ENCODE data around the gene ATG2B.

- TF ChIP-seq, protein P1, sequence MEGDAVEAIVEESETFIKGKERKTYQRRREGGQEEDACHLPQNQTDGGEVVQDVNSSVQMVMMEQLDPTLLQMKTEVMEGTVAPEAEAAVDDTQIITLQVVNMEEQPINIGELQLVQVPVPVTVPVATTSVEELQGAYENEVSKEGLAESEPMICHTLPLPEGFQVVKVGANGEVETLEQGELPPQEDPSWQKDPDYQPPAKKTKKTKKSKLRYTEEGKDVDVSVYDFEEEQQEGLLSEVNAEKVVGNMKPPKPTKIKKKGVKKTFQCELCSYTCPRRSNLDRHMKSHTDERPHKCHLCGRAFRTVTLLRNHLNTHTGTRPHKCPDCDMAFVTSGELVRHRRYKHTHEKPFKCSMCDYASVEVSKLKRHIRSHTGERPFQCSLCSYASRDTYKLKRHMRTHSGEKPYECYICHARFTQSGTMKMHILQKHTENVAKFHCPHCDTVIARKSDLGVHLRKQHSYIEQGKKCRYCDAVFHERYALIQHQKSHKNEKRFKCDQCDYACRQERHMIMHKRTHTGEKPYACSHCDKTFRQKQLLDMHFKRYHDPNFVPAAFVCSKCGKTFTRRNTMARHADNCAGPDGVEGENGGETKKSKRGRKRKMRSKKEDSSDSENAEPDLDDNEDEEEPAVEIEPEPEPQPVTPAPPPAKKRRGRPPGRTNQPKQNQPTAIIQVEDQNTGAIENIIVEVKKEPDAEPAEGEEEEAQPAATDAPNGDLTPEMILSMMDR (IDR thresholded peaks at IDR 0.05), result no peak
- no peak for TF ChIP-seq POLR2A (IDR thresholded peaks at IDR 0.05)
Observed at GRCh38 chr14:96238676-96239265, 124.4 kb downstream of the ATG2B start.
